Liver (tissue), 9 donors: ENCODE results near the gene TRAF3IP3. TPM values are rescaled to one million over a fixed set of nuclear protein-coding genes. Genes with fewer than 3 reads are reported as not detected.

ENCODE experiments used
- DNase-seq: peaks from one replicate; pipeline ENCODE4 v3.0.0-alpha.2; 2017; ENCODE audit warnings: low spot score
- H3K27ac ChIP-seq, 2 donors: one replicate each; pipeline ENCODE4 v1.7.0; 2013; ENCODE audit warnings: inconsistent platforms in 2 of 2, low read length in 2 of 2, control low read depth in 1 of 2, low read depth in 1 of 2, mild to moderate bottlenecking in 1 of 2
- H3K27me3 ChIP-seq, 4 donors: one replicate each; pipeline versions ENCODE4 v1.6.1 to v1.7.0; 2013; ENCODE audit warnings: low read length in 3 of 4, inconsistent platforms in 1 of 4, mild to moderate bottlenecking in 1 of 4, moderate library complexity in 1 of 4; ENCODE audit not compliant: control insufficient read depth in 4 of 4, insufficient read depth in 4 of 4
- H3K36me3 ChIP-seq, 4 donors: one replicate each; pipeline versions ENCODE4 v1.6.1 to v1.7.0; 2013; ENCODE audit warnings: low read length in 3 of 4, mild to moderate bottlenecking in 3 of 4, low read depth in 1 of 4, moderate library complexity in 1 of 4; ENCODE audit not compliant: control insufficient read depth in 4 of 4, insufficient read depth in 3 of 4
- H3K4me1 ChIP-seq, 4 donors: one replicate each; pipeline versions ENCODE4 v1.6.1 to v1.7.0; 2013; ENCODE audit warnings: low read length in 3 of 4, mild to moderate bottlenecking in 3 of 4, moderate library complexity in 1 of 4; ENCODE audit not compliant: control insufficient read depth in 4 of 4, insufficient read depth in 4 of 4
- H3K4me3 ChIP-seq, 3 donors: one replicate each; pipeline versions ENCODE4 v1.6.1 to v1.7.0; 2013; ENCODE audit warnings: low read length in 3 of 3, control low read depth in 1 of 3, low read depth in 1 of 3, mild to moderate bottlenecking in 1 of 3
- H3K9ac ChIP-seq, 2 donors: one replicate each; pipeline ENCODE4 v1.7.0; 2013; ENCODE audit warnings: low read length in 2 of 2, mild to moderate bottlenecking in 2 of 2, moderate library complexity in 2 of 2, control low read depth in 1 of 2, low read depth in 1 of 2
- H3K9me3 ChIP-seq, 4 donors: one replicate each; pipeline versions ENCODE4 v1.6.1 to v1.7.0; 2013; ENCODE audit warnings: low read length in 3 of 4; ENCODE audit not compliant: control insufficient read depth in 4 of 4
- EGR1 ChIP-seq, 2 donors: IDR thresholded peaks; 2 replicates each; pipeline ENCODE4 v1.6.1; 2016 to 2018; ENCODE audit warnings: antibody characterized with exemption in 2 of 2, low read depth in 2 of 2
- FOXA1 ChIP-seq: IDR thresholded peaks from 2 replicates; pipeline ENCODE4 v1.6.1; 2016; ENCODE audit warnings: antibody characterized with exemption
- FOXA2 ChIP-seq: IDR thresholded peaks from 2 replicates; pipeline ENCODE4 v1.6.1; 2016; ENCODE audit warnings: antibody characterized with exemption
- GABPA ChIP-seq, 2 donors: IDR thresholded peaks in 1 of 2; conservative IDR thresholded peaks in 1 of 2; 2 replicates each; pipeline ENCODE4 v1.6.1; 2016; ENCODE audit warnings: antibody characterized with exemption in 2 of 2, mild to moderate bottlenecking in 1 of 2, moderate library complexity in 1 of 2
- HNF4A ChIP-seq, 2 donors: conservative IDR thresholded peaks; 2 replicates each; pipeline ENCODE4 v1.6.1; 2016; ENCODE audit warnings: antibody characterized with exemption in 2 of 2, mild to moderate bottlenecking in 2 of 2
- HNF4G ChIP-seq: IDR thresholded peaks from 2 replicates; pipeline ENCODE4 v1.6.1; 2016; ENCODE audit warnings: antibody characterized with exemption
- JUND ChIP-seq, 2 donors: IDR thresholded peaks; 2 replicates each; pipeline ENCODE4 v1.6.1; 2016; ENCODE audit warnings: antibody characterized with exemption in 2 of 2
- NR2F2 ChIP-seq: IDR thresholded peaks from 2 replicates; pipeline ENCODE4 v1.6.1; 2016; ENCODE audit warnings: antibody characterized with exemption
- RAD21 ChIP-seq, 2 donors: IDR thresholded peaks; 2 replicates each; pipeline ENCODE4 v1.6.1; 2016; ENCODE audit warnings: antibody characterized with exemption in 2 of 2, mild to moderate bottlenecking in 2 of 2
- RXRA ChIP-seq, 2 donors: IDR thresholded peaks; 2 replicates each; pipeline ENCODE4 v1.6.1; 2017 to 2018; ENCODE audit warnings: antibody characterized with exemption in 2 of 2, mild to moderate bottlenecking in 1 of 2
- TAF1 ChIP-seq: conservative IDR thresholded peaks from 2 replicates; pipeline ENCODE4 v1.6.1; 2016; ENCODE audit warnings: antibody characterized with exemption, mild to moderate bottlenecking
- YY1 ChIP-seq: IDR thresholded peaks from 2 replicates; pipeline ENCODE4 v1.6.1; 2016; ENCODE audit warnings: antibody characterized with exemption, mild to moderate bottlenecking
- WGBS: extraction: QIAGEN DNeasy Blood & Tissue Kit; methylation state at CpG from one replicate; pipeline ENCODE4 v1.1.7; 2013; 5-methylcytosine and 5-hydroxymethylcytosine counted together
- polyA plus RNA-seq, 2 donors: library from polyadenylated mRNA; stranded (reverse) in 1 of 2; unstranded in 1 of 2; fragments of 200-250 nt in 1 of 2; fragments of >200 nt in 1 of 2; fragmentation: Nextera tagmentation in 1 of 2; extraction: Ambion mirVana in 1 of 2; gene quantifications; one replicate each; pipeline versions ENCODE4 v1.2.1 to v1.2.3, GENCODE V29; 2013 to 2015
- total RNA-seq, 2 donors: library from RNA; depleted of rRNA; stranded (reverse); fragments of >200 nt; gene quantifications; one replicate each; pipeline ENCODE4 v1.2.3, GENCODE V29; 2014
- TF ChIP-seq, protein P1 (sequence below): fragments of 150-350 bp; IDR thresholded peaks from 2 replicates; pipeline ENCODE4 v1.5.1; 2017; ENCODE audit warnings: improper control_type of control experiment, low read depth, low read length; ENCODE audit not compliant: missing input control
- TF ChIP-seq, protein P2 (sequence below): IDR thresholded peaks from 2 replicates; pipeline ENCODE4 v1.6.1; 2016; ENCODE audit warnings: antibody characterized with exemption, mild to moderate bottlenecking
- TF ChIP-seq, protein P3 (sequence below): IDR thresholded peaks from 2 replicates; pipeline ENCODE4 v1.6.1; 2016; ENCODE audit warnings: antibody characterized with exemption
- TF ChIP-seq, protein P4 (sequence below): IDR thresholded peaks from 2 replicates; pipeline ENCODE4 v1.6.1; 2016; ENCODE audit warnings: antibody characterized with exemption
- TF ChIP-seq, protein P5 (sequence below): IDR thresholded peaks from 2 replicates; pipeline ENCODE4 v1.6.1; 2016; ENCODE audit warnings: antibody characterized with exemption
- donor health status: healthy.
- donor health status: healthy.
- donor health status: healthy.
- donor health status: healthy.
- donor health status: healthy.

The TRAF3IP3 gene
- total and polyA plus RNA-seq, 4 donors, result 0.87 to 3.4 (median 2.2) TPM

DNA sequence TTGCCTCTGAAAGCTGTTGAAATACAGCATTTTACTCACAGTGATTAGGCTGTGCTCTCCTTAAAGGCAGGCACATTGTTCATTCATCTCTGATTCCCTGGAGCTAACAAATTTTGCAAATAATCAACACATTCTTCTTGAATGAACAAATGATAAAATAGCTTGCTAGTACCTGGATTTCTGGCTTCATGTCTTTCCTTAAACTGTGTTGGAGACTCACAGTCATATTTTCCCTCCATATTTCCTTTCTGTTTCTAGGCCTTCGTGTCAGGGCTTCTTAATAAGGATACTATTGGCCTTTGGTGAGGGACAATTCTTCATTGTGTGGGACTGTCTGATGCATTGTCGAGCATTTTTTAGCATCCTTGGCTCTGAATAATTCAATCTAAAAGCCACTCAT lies 41.5 kb upstream of the TRAF3IP3 start:
- DNase-seq, result no peak
- H3K27ac ChIP-seq, result no peak overlapping the region
- peaks cover 0 to 24% (median 11%) of the 10 kb centered on the region in 4 donors for H3K36me3 ChIP-seq
- TF ChIP-seq RXRA (IDR thresholded peaks at IDR 0.05), result no peak
- no peak for TF ChIP-seq FOXA1
- TF ChIP-seq HNF4A (conservative IDR thresholded peaks at IDR 0.05), result no peak
- TF ChIP-seq, protein P1, sequence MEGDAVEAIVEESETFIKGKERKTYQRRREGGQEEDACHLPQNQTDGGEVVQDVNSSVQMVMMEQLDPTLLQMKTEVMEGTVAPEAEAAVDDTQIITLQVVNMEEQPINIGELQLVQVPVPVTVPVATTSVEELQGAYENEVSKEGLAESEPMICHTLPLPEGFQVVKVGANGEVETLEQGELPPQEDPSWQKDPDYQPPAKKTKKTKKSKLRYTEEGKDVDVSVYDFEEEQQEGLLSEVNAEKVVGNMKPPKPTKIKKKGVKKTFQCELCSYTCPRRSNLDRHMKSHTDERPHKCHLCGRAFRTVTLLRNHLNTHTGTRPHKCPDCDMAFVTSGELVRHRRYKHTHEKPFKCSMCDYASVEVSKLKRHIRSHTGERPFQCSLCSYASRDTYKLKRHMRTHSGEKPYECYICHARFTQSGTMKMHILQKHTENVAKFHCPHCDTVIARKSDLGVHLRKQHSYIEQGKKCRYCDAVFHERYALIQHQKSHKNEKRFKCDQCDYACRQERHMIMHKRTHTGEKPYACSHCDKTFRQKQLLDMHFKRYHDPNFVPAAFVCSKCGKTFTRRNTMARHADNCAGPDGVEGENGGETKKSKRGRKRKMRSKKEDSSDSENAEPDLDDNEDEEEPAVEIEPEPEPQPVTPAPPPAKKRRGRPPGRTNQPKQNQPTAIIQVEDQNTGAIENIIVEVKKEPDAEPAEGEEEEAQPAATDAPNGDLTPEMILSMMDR, result no peak
- TF ChIP-seq, protein P2, sequence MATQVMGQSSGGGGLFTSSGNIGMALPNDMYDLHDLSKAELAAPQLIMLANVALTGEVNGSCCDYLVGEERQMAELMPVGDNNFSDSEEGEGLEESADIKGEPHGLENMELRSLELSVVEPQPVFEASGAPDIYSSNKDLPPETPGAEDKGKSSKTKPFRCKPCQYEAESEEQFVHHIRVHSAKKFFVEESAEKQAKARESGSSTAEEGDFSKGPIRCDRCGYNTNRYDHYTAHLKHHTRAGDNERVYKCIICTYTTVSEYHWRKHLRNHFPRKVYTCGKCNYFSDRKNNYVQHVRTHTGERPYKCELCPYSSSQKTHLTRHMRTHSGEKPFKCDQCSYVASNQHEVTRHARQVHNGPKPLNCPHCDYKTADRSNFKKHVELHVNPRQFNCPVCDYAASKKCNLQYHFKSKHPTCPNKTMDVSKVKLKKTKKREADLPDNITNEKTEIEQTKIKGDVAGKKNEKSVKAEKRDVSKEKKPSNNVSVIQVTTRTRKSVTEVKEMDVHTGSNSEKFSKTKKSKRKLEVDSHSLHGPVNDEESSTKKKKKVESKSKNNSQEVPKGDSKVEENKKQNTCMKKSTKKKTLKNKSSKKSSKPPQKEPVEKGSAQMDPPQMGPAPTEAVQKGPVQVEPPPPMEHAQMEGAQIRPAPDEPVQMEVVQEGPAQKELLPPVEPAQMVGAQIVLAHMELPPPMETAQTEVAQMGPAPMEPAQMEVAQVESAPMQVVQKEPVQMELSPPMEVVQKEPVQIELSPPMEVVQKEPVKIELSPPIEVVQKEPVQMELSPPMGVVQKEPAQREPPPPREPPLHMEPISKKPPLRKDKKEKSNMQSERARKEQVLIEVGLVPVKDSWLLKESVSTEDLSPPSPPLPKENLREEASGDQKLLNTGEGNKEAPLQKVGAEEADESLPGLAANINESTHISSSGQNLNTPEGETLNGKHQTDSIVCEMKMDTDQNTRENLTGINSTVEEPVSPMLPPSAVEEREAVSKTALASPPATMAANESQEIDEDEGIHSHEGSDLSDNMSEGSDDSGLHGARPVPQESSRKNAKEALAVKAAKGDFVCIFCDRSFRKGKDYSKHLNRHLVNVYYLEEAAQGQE, result no peak
- TF ChIP-seq YY1, result no peak
- TF ChIP-seq FOXA2, result no peak
- no peak for TF ChIP-seq HNF4G
- TF ChIP-seq EGR1 (IDR thresholded peaks at IDR 0.05; ENCODE audit: low read depth in 2 of 2), result no peak
- TF ChIP-seq, protein P3, sequence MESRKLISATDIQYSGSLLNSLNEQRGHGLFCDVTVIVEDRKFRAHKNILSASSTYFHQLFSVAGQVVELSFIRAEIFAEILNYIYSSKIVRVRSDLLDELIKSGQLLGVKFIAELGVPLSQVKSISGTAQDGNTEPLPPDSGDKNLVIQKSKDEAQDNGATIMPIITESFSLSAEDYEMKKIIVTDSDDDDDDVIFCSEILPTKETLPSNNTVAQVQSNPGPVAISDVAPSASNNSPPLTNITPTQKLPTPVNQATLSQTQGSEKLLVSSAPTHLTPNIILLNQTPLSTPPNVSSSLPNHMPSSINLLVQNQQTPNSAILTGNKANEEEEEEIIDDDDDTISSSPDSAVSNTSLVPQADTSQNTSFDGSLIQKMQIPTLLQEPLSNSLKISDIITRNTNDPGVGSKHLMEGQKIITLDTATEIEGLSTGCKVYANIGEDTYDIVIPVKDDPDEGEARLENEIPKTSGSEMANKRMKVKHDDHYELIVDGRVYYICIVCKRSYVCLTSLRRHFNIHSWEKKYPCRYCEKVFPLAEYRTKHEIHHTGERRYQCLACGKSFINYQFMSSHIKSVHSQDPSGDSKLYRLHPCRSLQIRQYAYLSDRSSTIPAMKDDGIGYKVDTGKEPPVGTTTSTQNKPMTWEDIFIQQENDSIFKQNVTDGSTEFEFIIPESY, result no peak
- TF ChIP-seq JUND (IDR thresholded peaks at IDR 0.05), result no peak
- no peak for TF ChIP-seq GABPA (IDR thresholded peaks at IDR 0.05 in 1 of 2, conservative IDR thresholded peaks at IDR 0.05 in 1 of 2)
- TF ChIP-seq, protein P4, sequence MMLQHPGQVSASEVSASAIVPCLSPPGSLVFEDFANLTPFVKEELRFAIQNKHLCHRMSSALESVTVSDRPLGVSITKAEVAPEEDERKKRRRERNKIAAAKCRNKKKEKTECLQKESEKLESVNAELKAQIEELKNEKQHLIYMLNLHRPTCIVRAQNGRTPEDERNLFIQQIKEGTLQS, result no peak
- no peak for TF ChIP-seq TAF1
- TF ChIP-seq RAD21 (IDR thresholded peaks at IDR 0.05), result no peak
- TF ChIP-seq NR2F2, result no peak
- TF ChIP-seq, protein P5, sequence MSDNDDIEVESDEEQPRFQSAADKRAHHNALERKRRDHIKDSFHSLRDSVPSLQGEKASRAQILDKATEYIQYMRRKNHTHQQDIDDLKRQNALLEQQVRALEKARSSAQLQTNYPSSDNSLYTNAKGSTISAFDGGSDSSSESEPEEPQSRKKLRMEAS, result no peak
- H3K9ac ChIP-seq, result no peak overlapping the region
- H3K27me3 ChIP-seq, result no peaks in the 10 kb centered on the region
- H3K4me3 ChIP-seq, result no peak overlapping the region
- no peaks in the 10 kb centered on the region for H3K9me3 ChIP-seq
- 87% methylated on average over 2 of the region's 2 CpGs for WGBS
- H3K4me1 ChIP-seq, result peaks cover 0 to 8% (median 4%) of the 10 kb centered on the region in 4 donors

DNA sequence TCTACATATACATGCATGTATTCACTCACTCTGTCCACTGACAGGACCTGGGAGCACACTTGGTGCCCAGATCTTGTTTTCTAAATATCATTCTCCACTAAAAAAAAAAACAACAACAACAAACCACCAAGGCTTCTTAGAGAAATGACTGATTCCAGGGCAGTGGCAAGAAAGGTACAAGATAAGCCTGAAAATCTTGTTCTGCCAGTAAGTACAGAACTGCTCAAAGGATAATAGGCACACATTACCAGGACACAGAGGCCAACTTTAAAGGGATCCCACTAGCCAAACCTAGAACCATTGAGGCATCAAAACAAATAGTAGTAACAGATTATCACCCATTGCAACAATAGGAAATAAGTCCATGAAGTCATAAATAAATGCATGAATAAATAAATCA lies 40.5 kb upstream of the TRAF3IP3 start:
- Histone ChIP-seq H3K9ac (no peak overlapping the region), H3K36me3 (peaks cover 0 to 24% (median 9%) of the 10 kb centered on the region in 4 donors), H3K4me3 (no peak overlapping the region), H3K27me3 (no peaks in the 10 kb centered on the region), H3K27ac (no peak overlapping the region), H3K4me1 (peaks cover 0 to 10% (median 2%) of the 10 kb centered on the region in 4 donors), H3K9me3 (no peaks in the 10 kb centered on the region)
- no peak for DNase-seq
- TF ChIP-seq, protein P4, result no peak
- TF ChIP-seq, protein P1, result no peak
- TF ChIP-seq FOXA2, result no peak
- TF ChIP-seq, protein P5, result no peak
- no peak for TF ChIP-seq NR2F2
- no peak for TF ChIP-seq FOXA1
- no peak for TF ChIP-seq JUND (IDR thresholded peaks at IDR 0.05)
- TF ChIP-seq RAD21 (IDR thresholded peaks at IDR 0.05), result no peak
- no peak for TF ChIP-seq TAF1
- TF ChIP-seq YY1, result no peak
